Mesenchymal stem cell (in vitro differentiated cells and primary cell): ENCODE results near the gene CR1.

Source experiments
- DNase-seq: peaks from one replicate; pipeline ENCODE4 v3.0.0-alpha.2; 2013
- H2AFZ ChIP-seq: one replicate; pipeline ENCODE4 v1.6.1; 2013; ENCODE audit warnings: low read depth, mild to moderate bottlenecking, control low read depth, inconsistent platforms, low read length, moderate library complexity
- H2AK5ac ChIP-seq: 2 replicates; pipeline ENCODE4 v1.6.1; 2013; ENCODE audit warnings: low read length, moderate library complexity, mild to moderate bottlenecking, inconsistent platforms; ENCODE audit not compliant: severe bottlenecking
- H2BK120ac ChIP-seq: one replicate; pipeline ENCODE4 v1.6.1; 2013; ENCODE audit warnings: low read depth, mild to moderate bottlenecking, inconsistent platforms, low read length, moderate library complexity
- H2BK12ac ChIP-seq, 2 experiments: one replicate each; pipeline ENCODE4 v1.6.1; 2013; ENCODE audit warnings: inconsistent platforms in 2 of 2, low read length in 2 of 2, mild to moderate bottlenecking in 2 of 2, moderate library complexity in 2 of 2, control low read depth in 1 of 2
- H2BK15ac ChIP-seq: one replicate; pipeline ENCODE4 v1.6.1; 2013; ENCODE audit warnings: mild to moderate bottlenecking, low read depth, inconsistent platforms; ENCODE audit not compliant: poor library complexity, severe bottlenecking
- H2BK5ac ChIP-seq: 2 replicates; pipeline ENCODE4 v1.6.1; 2013; ENCODE audit warnings: low read depth, mild to moderate bottlenecking, low read length, control low read depth, inconsistent platforms; ENCODE audit not compliant: poor library complexity, severe bottlenecking
- H3K14ac ChIP-seq, 2 experiments: one replicate each; pipeline ENCODE4 v1.6.1; 2013; ENCODE audit warnings: inconsistent platforms in 2 of 2, low read length in 2 of 2, control low read depth in 1 of 2, mild to moderate bottlenecking in 1 of 2, moderate library complexity in 1 of 2
- H3K18ac ChIP-seq, 2 experiments: one replicate each; pipeline ENCODE4 v1.6.1; 2013; ENCODE audit warnings: inconsistent platforms in 2 of 2, low read length in 2 of 2, control low read depth in 1 of 2, low read depth in 1 of 2, mild to moderate bottlenecking in 1 of 2
- H3K23ac ChIP-seq, 2 experiments: one replicate each; pipeline ENCODE4 v1.6.1; 2013; ENCODE audit warnings: inconsistent platforms in 2 of 2, low read length in 2 of 2, mild to moderate bottlenecking in 2 of 2, moderate library complexity in 2 of 2, control low read depth in 1 of 2
- H3K27ac ChIP-seq: 2 replicates; pipeline ENCODE4 v1.5.1; 2013; ENCODE audit warnings: mild to moderate bottlenecking, moderate library complexity, low read length, control low read depth, inconsistent platforms; ENCODE audit not compliant: poor library complexity, severe bottlenecking
- H3K27me3 ChIP-seq, 2 experiments: 2 replicates each; pipeline versions ENCODE4 v1.6.1 to v1.7.0; 2013; ENCODE audit warnings: low read length in 2 of 2, mild to moderate bottlenecking in 2 of 2, moderate library complexity in 2 of 2, control low read depth in 1 of 2, inconsistent platforms in 1 of 2; ENCODE audit not compliant: control insufficient read depth in 1 of 2, insufficient read depth in 1 of 2
- H3K36me3 ChIP-seq, 2 experiments: 2 replicates each; pipeline versions ENCODE4 v1.6.1 to v1.7.0; 2013; ENCODE audit warnings: low read length in 2 of 2, control low read depth in 1 of 2, inconsistent platforms in 1 of 2, low read depth in 1 of 2, mild to moderate bottlenecking in 1 of 2; ENCODE audit not compliant: insufficient read depth in 2 of 2, control insufficient read depth in 1 of 2
- H3K4ac ChIP-seq, 2 experiments: one replicate each; pipeline ENCODE4 v1.6.1; 2013; ENCODE audit warnings: inconsistent platforms in 2 of 2, low read length in 2 of 2, mild to moderate bottlenecking in 2 of 2, moderate library complexity in 2 of 2, control low read depth in 1 of 2, low read depth in 1 of 2
- H3K4me1 ChIP-seq: 2 replicates; pipeline ENCODE4 v1.6.1; 2013; ENCODE audit warnings: low read depth, low read length, control low read depth; ENCODE audit not compliant: control insufficient read depth, insufficient read depth
- H3K4me2 ChIP-seq: 2 replicates; pipeline ENCODE4 v1.6.1; 2013; ENCODE audit warnings: low read length, mild to moderate bottlenecking, inconsistent platforms; ENCODE audit not compliant: poor library complexity, severe bottlenecking
- H3K4me3 ChIP-seq, 2 experiments: 2 replicates each; pipeline versions ENCODE4 v1.5.1 to v1.7.0; 2013; ENCODE audit warnings: low read length in 2 of 2, mild to moderate bottlenecking in 2 of 2, control low read depth in 1 of 2, low read depth in 1 of 2; ENCODE audit not compliant: insufficient read depth in 1 of 2
- H3K79me1 ChIP-seq: replicated peaks from 2 replicates; pipeline ENCODE4 v1.6.1; 2013; ENCODE audit warnings: mild to moderate bottlenecking, control low read depth, low read length, inconsistent platforms; ENCODE audit not compliant: poor library complexity, severe bottlenecking
- H3K9ac ChIP-seq: 2 replicates; pipeline ENCODE4 v1.7.0; 2013; ENCODE audit warnings: mild to moderate bottlenecking, low read length, moderate library complexity
- H3K9me3 ChIP-seq: 2 replicates; pipeline ENCODE4 v1.7.0; 2013; ENCODE audit warnings: mild to moderate bottlenecking, low read length; ENCODE audit not compliant: control insufficient read depth
- H4K8ac ChIP-seq: one replicate; pipeline ENCODE4 v1.6.1; 2013; ENCODE audit warnings: inconsistent platforms, mild to moderate bottlenecking, low read length, moderate library complexity
- H4K91ac ChIP-seq: one replicate; pipeline ENCODE4 v1.6.1; 2013; ENCODE audit warnings: mild to moderate bottlenecking, low read length, inconsistent platforms
- WGBS: methylation state at CpG from one replicate; pipeline ENCODE4 v1.1.7; 2013; ENCODE audit warnings: mixed read lengths; 5-methylcytosine and 5-hydroxymethylcytosine counted together

Gene CR1

DNA sequence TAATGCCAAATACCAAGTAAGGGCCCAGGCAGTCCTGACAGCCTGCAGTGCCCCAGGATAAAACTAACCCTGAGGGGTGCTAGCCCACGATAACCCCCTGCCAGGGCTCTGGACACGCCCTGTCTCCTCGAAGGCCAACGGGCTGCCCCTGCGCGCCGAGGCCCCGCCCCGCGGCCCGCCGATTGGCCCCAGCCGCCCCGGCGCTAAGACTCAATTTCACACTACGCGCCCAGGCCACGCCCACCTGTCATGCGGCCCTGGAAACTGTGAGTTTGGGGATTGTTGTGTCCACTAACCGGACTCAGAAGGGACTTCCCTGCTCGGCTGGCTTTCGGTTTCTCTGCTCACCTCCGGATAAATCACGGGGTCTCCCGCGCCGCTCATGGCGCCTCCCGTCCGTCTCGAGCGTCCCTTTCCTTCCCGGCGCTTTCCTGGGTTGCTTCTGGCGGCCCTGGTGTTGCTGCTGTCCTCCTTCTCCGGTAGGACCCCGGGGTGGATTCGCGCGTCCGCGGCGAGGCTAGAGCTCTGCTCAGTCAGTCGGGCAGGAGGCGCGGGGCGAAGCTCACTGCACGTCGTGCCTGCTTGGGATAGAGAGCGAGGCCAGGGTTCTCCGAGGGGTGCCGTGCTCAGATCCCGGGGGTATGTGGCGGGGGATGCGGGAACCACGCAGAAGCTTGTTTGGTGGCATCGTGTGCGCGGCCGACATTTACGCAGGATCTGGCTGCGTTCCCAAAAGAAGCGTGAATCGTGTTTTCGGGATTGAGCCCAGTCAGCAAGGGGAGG, 149.1 kb downstream of the CR1 start, which contains the start of gene CR1L:
Gene CR1L, plus strand, starts transcription at position 282 of the 783 bp plus-strand sequence. Its CDS starts 101 bp downstream, at position 383.
- peak within 1 kb of the TSS; percentile 15 for H4K91ac ChIP-seq

GRCh38 chr1:207645635-207646081, 149.7 kb downstream of the CR1 start:
- WGBS: 93% methylated on average over 17 of the region's 17 CpGs
- Histone ChIP-seq H3K4ac (no peak overlapping the region), H3K9me3 (no peaks in the 10 kb centered on the region), H2BK12ac (no peak overlapping the region), H2BK120ac (no peak overlapping the region), H4K91ac (peak overlapping the region; percentile 15), H3K4me2 (no peak overlapping the region), H3K18ac (no peak overlapping the region), H3K14ac (no peak overlapping the region), H2BK5ac (no peak overlapping the region), H3K79me1 (no peaks in the 10 kb centered on the region), H3K27ac (no peak overlapping the region), H3K4me3 (peak overlapping the region; percentile 32 to 91), H3K9ac (no peak overlapping the region), H3K4me1 (peaks cover 2% of the 10 kb centered on the region), H4K8ac (no peak overlapping the region), H2AK5ac (no peak overlapping the region), H3K36me3 (peaks cover 0 to 3% of the 10 kb centered on the region in 2 experiments), H3K27me3 (peaks cover 10 to 37% of the 10 kb centered on the region in 2 experiments), H3K23ac (peak overlapping the region in 1 of 2 experiments; percentile 67), H2AFZ (no peak overlapping the region), H2BK15ac (no peak overlapping the region)
- no peak for DNase-seq

More for the DNA sequence above, 149.1 kb downstream of the CR1 start, which contains the start of gene CR1L:
- H3K79me1 ChIP-seq: no peaks in the 10 kb centered on the region
- no peak within 1 kb of the TSS for H2AFZ ChIP-seq
- H3K27ac ChIP-seq: no peak within 1 kb of the TSS
- H3K4me2 ChIP-seq: no peak within 1 kb of the TSS
- peak within 1 kb of the TSS; percentile 49 for H3K9ac ChIP-seq
- H3K36me3 ChIP-seq: peaks cover 0 to 3% of the 10 kb centered on the region in 2 experiments
- peak within 1 kb of the TSS; percentile 32 to 91 for H3K4me3 ChIP-seq
- no peak within 1 kb of the TSS for H2AK5ac ChIP-seq
- DNase-seq: no peak
- H3K23ac ChIP-seq: peak within 1 kb of the TSS in 1 of 2 experiments; percentile 67
- H3K27me3 ChIP-seq: peaks cover 10 to 37% of the 10 kb centered on the region in 2 experiments
- no peaks in the 10 kb centered on the region for H3K9me3 ChIP-seq
- no peak within 1 kb of the TSS for H2BK120ac ChIP-seq
- no peak within 1 kb of the TSS for H4K8ac ChIP-seq
- H3K18ac ChIP-seq: no peak within 1 kb of the TSS
- H3K4me1 ChIP-seq: peaks cover 2% of the 10 kb centered on the region
- H2BK5ac ChIP-seq: no peak within 1 kb of the TSS
- H3K14ac ChIP-seq: peak within 1 kb of the TSS in 1 of 2 experiments; percentile 15
- no peak within 1 kb of the TSS for H2BK15ac ChIP-seq
- WGBS: 96% methylated on average over 65 of the region's 65 CpGs
- H2BK12ac ChIP-seq: no peak within 1 kb of the TSS
- H3K4ac ChIP-seq: no peak within 1 kb of the TSS

DNA sequence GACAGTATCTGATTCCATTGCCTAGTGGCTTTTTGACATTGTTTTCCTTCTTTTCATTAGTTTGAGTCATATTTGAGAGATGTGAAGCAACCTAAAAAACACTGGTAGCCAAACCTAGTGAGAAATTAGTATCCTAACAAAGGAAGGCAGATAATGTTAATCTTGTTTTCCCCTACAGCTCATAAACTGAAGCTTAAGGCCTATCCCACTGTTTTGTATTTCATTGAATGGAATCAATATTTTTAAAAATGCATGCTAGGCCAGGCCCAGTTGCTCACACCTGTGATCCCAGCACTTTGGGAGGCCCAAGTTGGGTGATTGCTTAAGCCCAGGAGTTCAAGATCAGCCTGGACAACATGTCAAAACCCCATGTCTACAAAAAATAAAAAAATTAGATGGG, 150.2 kb downstream of the CR1 start:
- H2AK5ac ChIP-seq: no peak overlapping the region
- H3K4me3 ChIP-seq: no peak overlapping the region
- H4K8ac ChIP-seq: no peak overlapping the region
- H2BK15ac ChIP-seq: no peak overlapping the region
- H2AFZ ChIP-seq: no peak overlapping the region
- no peaks in the 10 kb centered on the region for H3K9me3 ChIP-seq
- DNase-seq: no peak
- H3K4ac ChIP-seq: no peak overlapping the region
- no peaks in the 10 kb centered on the region for H3K79me1 ChIP-seq
- H3K14ac ChIP-seq: peak overlapping the region in 1 of 2 experiments; percentile 15
- H2BK120ac ChIP-seq: no peak overlapping the region
- no peak overlapping the region for H3K4me2 ChIP-seq
- peaks cover 0 to 3% of the 10 kb centered on the region in 2 experiments for H3K36me3 ChIP-seq
- H3K18ac ChIP-seq: no peak overlapping the region
- H4K91ac ChIP-seq: no peak overlapping the region
- no peak overlapping the region for H2BK12ac ChIP-seq
- peaks cover 2% of the 10 kb centered on the region for H3K4me1 ChIP-seq
- H3K23ac ChIP-seq: no peak overlapping the region
- peaks cover 10 to 37% of the 10 kb centered on the region in 2 experiments for H3K27me3 ChIP-seq
- no peak overlapping the region for H2BK5ac ChIP-seq
- H3K27ac ChIP-seq: no peak overlapping the region
- H3K9ac ChIP-seq: no peak overlapping the region

- Histone ChIP-seq H2AFZ (no peak overlapping the region), H3K27ac (no peak overlapping the region), H2AK5ac (no peak overlapping the region), H3K4ac (no peak overlapping the region), H4K91ac (no peak overlapping the region), H2BK120ac (no peak overlapping the region), H3K18ac (no peak overlapping the region), H3K79me1 (no peaks in the 10 kb centered on the region), H3K36me3 (peaks cover 0 to 3% of the 10 kb centered on the region in 2 experiments), H3K14ac (no peak overlapping the region), H4K8ac (no peak overlapping the region), H3K27me3 (peaks cover 10 to 37% of the 10 kb centered on the region in 2 experiments), H3K4me1 (peaks cover 2% of the 10 kb centered on the region), H2BK15ac (no peak overlapping the region), H3K9me3 (no peaks in the 10 kb centered on the region), H2BK12ac (no peak overlapping the region), H3K9ac (no peak overlapping the region), H3K4me3 (no peak overlapping the region), H3K4me2 (no peak overlapping the region), H2BK5ac (no peak overlapping the region), H3K23ac (no peak overlapping the region)
- no peak for DNase-seq
- WGBS: 63% methylated on average over 2 of the region's 4 CpGs
Observed at GRCh38 chr1:207646944-207647579, 151.1 kb downstream of the CR1 start.
